Measurements from ENCODE around the gene DGLUCY.
A peak's percentile ranks its signal among the peaks of the same experiment; 100 is the strongest.
"Not testable (repeated sequence)": the region's sequence is repeated elsewhere in the genome, so short reads cannot be mapped to it uniquely, and the experiment has no call there.

DGLUCY gene

GRCh38 chr14:91113829-91114078 is at the start of gene DGLUCY:
DGLUCY (plus strand) TSS chr14:91114073; CDS start chr14:91160295, 46,222 bp downstream.
- no peaks in the 10 kb centered on the region for H3K27me3 ChIP-seq (ENCODE audit: control insufficient read depth in 1 of 2, insufficient read depth in 2 of 2, low read length in 2 of 2)
- H3K4me1 ChIP-seq (ENCODE audit: control insufficient read depth in 1 of 2, insufficient read depth in 2 of 2, low read length in 2 of 2) = peaks cover 45 to 48% of the 10 kb centered on the region in 2 donors
- H3K9ac ChIP-seq (ENCODE audit: low read depth in 1 of 2, low read length in 2 of 2) = peak within 1 kb of the TSS; percentile 96 to 99
- H3K9me3 ChIP-seq (ENCODE audit: control insufficient read depth in 1 of 2, low read length in 2 of 2) = no peaks in the 10 kb centered on the region
- peak within 1 kb of the TSS; percentile 82 to 84 for H3K4me3 ChIP-seq (ENCODE audit: low read depth in 1 of 2, low read length in 2 of 2)
- peaks cover 0 to 4% of the 10 kb centered on the region in 2 donors for H3K36me3 ChIP-seq (ENCODE audit: control insufficient read depth in 1 of 2, insufficient read depth in 2 of 2, low read length in 2 of 2)
- peak within 1 kb of the TSS; percentile 98 for H3K27ac ChIP-seq (ENCODE audit: low read depth, low read length)

GRCh38 chr14:91065266-91065665 is 48.6 kb upstream of the DGLUCY start:
- H3K27ac ChIP-seq (ENCODE audit: low read depth, low read length) = no peak overlapping the region
- H3K9me3 ChIP-seq (ENCODE audit: control insufficient read depth in 1 of 2, low read length in 2 of 2) = no peaks in the 10 kb centered on the region
- H3K27me3 ChIP-seq (ENCODE audit: control insufficient read depth in 1 of 2, insufficient read depth in 2 of 2, low read length in 2 of 2) = no peaks in the 10 kb centered on the region
- no peak overlapping the region for H3K9ac ChIP-seq (ENCODE audit: low read depth in 1 of 2, low read length in 2 of 2)
- H3K4me1 ChIP-seq (ENCODE audit: control insufficient read depth in 1 of 2, insufficient read depth in 2 of 2, low read length in 2 of 2) = peaks cover 10 to 23% of the 10 kb centered on the region in 2 donors
- no peak overlapping the region for H3K4me3 ChIP-seq (ENCODE audit: low read depth in 1 of 2, low read length in 2 of 2)
- no peaks in the 10 kb centered on the region for H3K36me3 ChIP-seq (ENCODE audit: control insufficient read depth in 1 of 2, insufficient read depth in 2 of 2, low read length in 2 of 2)

GRCh38 chr14:91067186-91067585 is 46.7 kb upstream of the DGLUCY start:
- H3K4me1 ChIP-seq (ENCODE audit: control insufficient read depth in 1 of 2, insufficient read depth in 2 of 2, low read length in 2 of 2) = peaks cover 2 to 16% of the 10 kb centered on the region in 2 donors
- H3K36me3 ChIP-seq (ENCODE audit: control insufficient read depth in 1 of 2, insufficient read depth in 2 of 2, low read length in 2 of 2) = no peaks in the 10 kb centered on the region
- no peak overlapping the region for H3K4me3 ChIP-seq (ENCODE audit: low read depth in 1 of 2, low read length in 2 of 2)
- no peak overlapping the region for H3K27ac ChIP-seq (ENCODE audit: low read depth, low read length)
- no peaks in the 10 kb centered on the region for H3K27me3 ChIP-seq (ENCODE audit: control insufficient read depth in 1 of 2, insufficient read depth in 2 of 2, low read length in 2 of 2)
- H3K9ac ChIP-seq (ENCODE audit: low read depth in 1 of 2, low read length in 2 of 2) = no peak overlapping the region
- H3K9me3 ChIP-seq (ENCODE audit: control insufficient read depth in 1 of 2, low read length in 2 of 2) = no peaks in the 10 kb centered on the region

GRCh38 chr14:91068642-91069041 is 45.2 kb upstream of the DGLUCY start:
- Histone ChIP-seq H3K9me3 (ENCODE audit: control insufficient read depth in 1 of 2, low read length in 2 of 2) (no peaks in the 10 kb centered on the region), H3K4me1 (ENCODE audit: control insufficient read depth in 1 of 2, insufficient read depth in 2 of 2, low read length in 2 of 2) (peaks cover 2 to 4% of the 10 kb centered on the region in 2 donors), H3K27ac (ENCODE audit: low read depth, low read length) (no peak overlapping the region), H3K27me3 (ENCODE audit: control insufficient read depth in 1 of 2, insufficient read depth in 2 of 2, low read length in 2 of 2) (no peaks in the 10 kb centered on the region), H3K36me3 (ENCODE audit: control insufficient read depth in 1 of 2, insufficient read depth in 2 of 2, low read length in 2 of 2) (no peaks in the 10 kb centered on the region), H3K9ac (ENCODE audit: low read depth in 1 of 2, low read length in 2 of 2) (no peak overlapping the region), H3K4me3 (ENCODE audit: low read depth in 1 of 2, low read length in 2 of 2) (no peak overlapping the region)

GRCh38 chr14:91070572-91070971 is 43.3 kb upstream of the DGLUCY start:
- no peak overlapping the region for H3K9ac ChIP-seq (ENCODE audit: low read depth in 1 of 2, low read length in 2 of 2)
- H3K9me3 ChIP-seq (ENCODE audit: control insufficient read depth in 1 of 2, low read length in 2 of 2) = no peaks in the 10 kb centered on the region
- H3K4me3 ChIP-seq (ENCODE audit: low read depth in 1 of 2, low read length in 2 of 2) = no peak overlapping the region
- no peak overlapping the region for H3K27ac ChIP-seq (ENCODE audit: low read depth, low read length)
- H3K36me3 ChIP-seq (ENCODE audit: control insufficient read depth in 1 of 2, insufficient read depth in 2 of 2, low read length in 2 of 2) = no peaks in the 10 kb centered on the region
- no peaks in the 10 kb centered on the region for H3K27me3 ChIP-seq (ENCODE audit: control insufficient read depth in 1 of 2, insufficient read depth in 2 of 2, low read length in 2 of 2)
- H3K4me1 ChIP-seq (ENCODE audit: control insufficient read depth in 1 of 2, insufficient read depth in 2 of 2, low read length in 2 of 2) = peaks cover 0 to 2% of the 10 kb centered on the region in 2 donors

- Histone ChIP-seq H3K27me3 (ENCODE audit: control insufficient read depth in 1 of 2, insufficient read depth in 2 of 2, low read length in 2 of 2) (no peaks in the 10 kb centered on the region), H3K9ac (ENCODE audit: low read depth in 1 of 2, low read length in 2 of 2) (no peak overlapping the region), H3K27ac (ENCODE audit: low read depth, low read length) (no peak overlapping the region), H3K9me3 (ENCODE audit: control insufficient read depth in 1 of 2, low read length in 2 of 2) (no peaks in the 10 kb centered on the region), H3K4me1 (ENCODE audit: control insufficient read depth in 1 of 2, insufficient read depth in 2 of 2, low read length in 2 of 2) (no peaks in the 10 kb centered on the region), H3K4me3 (ENCODE audit: low read depth in 1 of 2, low read length in 2 of 2) (no peak overlapping the region), H3K36me3 (ENCODE audit: control insufficient read depth in 1 of 2, insufficient read depth in 2 of 2, low read length in 2 of 2) (no peaks in the 10 kb centered on the region)
These were observed 38.3 kb upstream of the DGLUCY start for GRCh38 chr14:91075553-91075952.

GRCh38 chr14:91078095-91078737 is 35.7 kb upstream of the DGLUCY start:
- Histone ChIP-seq H3K4me3 (ENCODE audit: low read depth in 1 of 2, low read length in 2 of 2) (no peak overlapping the region), H3K27ac (ENCODE audit: low read depth, low read length) (no peak overlapping the region), H3K9me3 (ENCODE audit: control insufficient read depth in 1 of 2, low read length in 2 of 2) (no peaks in the 10 kb centered on the region), H3K4me1 (ENCODE audit: control insufficient read depth in 1 of 2, insufficient read depth in 2 of 2, low read length in 2 of 2) (peaks cover 9 to 12% of the 10 kb centered on the region in 2 donors), H3K9ac (ENCODE audit: low read depth in 1 of 2, low read length in 2 of 2) (no peak overlapping the region), H3K36me3 (ENCODE audit: control insufficient read depth in 1 of 2, insufficient read depth in 2 of 2, low read length in 2 of 2) (no peaks in the 10 kb centered on the region), H3K27me3 (ENCODE audit: control insufficient read depth in 1 of 2, insufficient read depth in 2 of 2, low read length in 2 of 2) (no peaks in the 10 kb centered on the region)

GRCh38 chr14:91080071-91080470 is 33.8 kb upstream of the DGLUCY start:
- Histone ChIP-seq H3K36me3 (ENCODE audit: control insufficient read depth in 1 of 2, insufficient read depth in 2 of 2, low read length in 2 of 2) (no peaks in the 10 kb centered on the region), H3K9me3 (ENCODE audit: control insufficient read depth in 1 of 2, low read length in 2 of 2) (no peaks in the 10 kb centered on the region), H3K9ac (ENCODE audit: low read depth in 1 of 2, low read length in 2 of 2) (no peak overlapping the region), H3K27me3 (ENCODE audit: control insufficient read depth in 1 of 2, insufficient read depth in 2 of 2, low read length in 2 of 2) (no peaks in the 10 kb centered on the region), H3K27ac (ENCODE audit: low read depth, low read length) (no peak overlapping the region), H3K4me1 (ENCODE audit: control insufficient read depth in 1 of 2, insufficient read depth in 2 of 2, low read length in 2 of 2) (peaks cover 9 to 12% of the 10 kb centered on the region in 2 donors), H3K4me3 (ENCODE audit: low read depth in 1 of 2, low read length in 2 of 2) (no peak overlapping the region)

- Histone ChIP-seq H3K4me1 (ENCODE audit: control insufficient read depth in 1 of 2, insufficient read depth in 2 of 2, low read length in 2 of 2) (peaks cover 9 to 12% of the 10 kb centered on the region in 2 donors), H3K4me3 (ENCODE audit: low read depth in 1 of 2, low read length in 2 of 2) (no peak overlapping the region), H3K36me3 (ENCODE audit: control insufficient read depth in 1 of 2, insufficient read depth in 2 of 2, low read length in 2 of 2) (no peaks in the 10 kb centered on the region), H3K27me3 (ENCODE audit: control insufficient read depth in 1 of 2, insufficient read depth in 2 of 2, low read length in 2 of 2) (no peaks in the 10 kb centered on the region), H3K27ac (ENCODE audit: low read depth, low read length) (no peak overlapping the region), H3K9me3 (ENCODE audit: control insufficient read depth in 1 of 2, low read length in 2 of 2) (no peaks in the 10 kb centered on the region), H3K9ac (ENCODE audit: low read depth in 1 of 2, low read length in 2 of 2) (no peak overlapping the region)
These were observed 31.6 kb upstream of the DGLUCY start for GRCh38 chr14:91082282-91082681.

GRCh38 chr14:91084516-91084915 is 29.4 kb upstream of the DGLUCY start:
- Histone ChIP-seq H3K4me1 (ENCODE audit: control insufficient read depth in 1 of 2, insufficient read depth in 2 of 2, low read length in 2 of 2) (peaks cover 9 to 28% of the 10 kb centered on the region in 2 donors), H3K27ac (ENCODE audit: low read depth, low read length) (no peak overlapping the region), H3K36me3 (ENCODE audit: control insufficient read depth in 1 of 2, insufficient read depth in 2 of 2, low read length in 2 of 2) (no peaks in the 10 kb centered on the region), H3K4me3 (ENCODE audit: low read depth in 1 of 2, low read length in 2 of 2) (no peak overlapping the region), H3K9me3 (ENCODE audit: control insufficient read depth in 1 of 2, low read length in 2 of 2) (no peaks in the 10 kb centered on the region), H3K27me3 (ENCODE audit: control insufficient read depth in 1 of 2, insufficient read depth in 2 of 2, low read length in 2 of 2) (no peaks in the 10 kb centered on the region), H3K9ac (ENCODE audit: low read depth in 1 of 2, low read length in 2 of 2) (no peak overlapping the region)

- not testable (repeated sequence) for H3K27ac ChIP-seq (ENCODE audit: low read depth, low read length)
These were observed 26.4 kb upstream of the DGLUCY start for GRCh38 chr14:91087470-91087869.

More at GRCh38 chr14:91087470-91087869, 26.4 kb upstream of the DGLUCY start:
- H3K9me3 ChIP-seq (ENCODE audit: control insufficient read depth in 1 of 2, low read length in 2 of 2); H3K27me3 ChIP-seq (ENCODE audit: control insufficient read depth in 1 of 2, insufficient read depth in 2 of 2, low read length in 2 of 2); H3K4me3 ChIP-seq (ENCODE audit: low read depth in 1 of 2, low read length in 2 of 2); H3K9ac ChIP-seq (ENCODE audit: low read depth in 1 of 2, low read length in 2 of 2); H3K36me3 ChIP-seq (ENCODE audit: control insufficient read depth in 1 of 2, insufficient read depth in 2 of 2, low read length in 2 of 2): not testable (repeated sequence)
- peaks cover 22 to 30% of the 10 kb centered on the region in 2 donors for H3K4me1 ChIP-seq (ENCODE audit: control insufficient read depth in 1 of 2, insufficient read depth in 2 of 2, low read length in 2 of 2)
